HG03095 (cell line): ENCODE measurements around the gene CADM1.

ENCODE experiments used
- ATAC-seq: cut with Tn5 transposase; IDR thresholded peaks from one replicate; pipeline ENCODE4 v1.9.1; 2021; ENCODE audit warnings: moderate library complexity; ENCODE audit not compliant: unreplicated experiment

Gene CADM1

DNA sequence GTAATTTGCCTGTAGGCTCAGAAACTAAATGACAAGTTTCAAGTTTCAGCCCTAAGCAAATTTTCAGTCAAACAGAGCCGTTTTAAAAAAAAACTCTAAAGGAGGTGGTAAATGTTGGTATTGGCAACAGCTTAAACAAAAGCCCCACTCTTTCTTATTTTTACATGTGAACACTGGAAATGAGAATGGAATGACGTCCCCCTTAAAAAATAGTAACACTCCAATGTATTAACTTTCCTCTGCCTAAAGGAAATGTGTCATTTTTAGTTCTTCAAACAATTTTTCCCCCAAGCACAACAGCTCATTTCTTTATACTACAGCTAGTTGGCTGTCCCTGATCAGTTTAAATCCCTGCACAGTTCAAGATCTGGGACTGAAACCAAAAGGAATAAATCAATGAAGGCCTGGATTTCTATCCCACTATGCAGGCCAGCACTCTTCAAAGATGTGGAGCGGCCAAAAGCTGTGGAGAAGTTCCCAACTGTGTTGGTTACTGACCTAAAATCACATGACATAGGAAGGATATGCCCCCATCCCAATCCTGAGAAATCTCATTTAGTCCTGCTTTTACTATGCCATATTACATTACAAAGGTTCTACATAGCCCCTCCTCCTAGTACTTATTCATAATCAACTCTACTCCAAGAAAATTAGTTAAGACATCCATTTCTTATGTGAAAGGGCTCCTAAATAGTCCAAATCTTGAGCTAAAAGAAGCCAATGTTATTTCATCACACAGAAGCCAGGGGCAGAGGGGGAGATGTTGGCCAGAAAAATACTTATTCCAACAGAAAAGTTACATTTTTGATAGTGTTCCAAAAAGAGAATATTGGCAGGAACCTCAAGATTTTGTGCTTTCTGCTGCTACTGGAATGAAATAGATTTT, 95.9 kb downstream of the CADM1 start:
- ATAC-seq: no peak

DNA sequence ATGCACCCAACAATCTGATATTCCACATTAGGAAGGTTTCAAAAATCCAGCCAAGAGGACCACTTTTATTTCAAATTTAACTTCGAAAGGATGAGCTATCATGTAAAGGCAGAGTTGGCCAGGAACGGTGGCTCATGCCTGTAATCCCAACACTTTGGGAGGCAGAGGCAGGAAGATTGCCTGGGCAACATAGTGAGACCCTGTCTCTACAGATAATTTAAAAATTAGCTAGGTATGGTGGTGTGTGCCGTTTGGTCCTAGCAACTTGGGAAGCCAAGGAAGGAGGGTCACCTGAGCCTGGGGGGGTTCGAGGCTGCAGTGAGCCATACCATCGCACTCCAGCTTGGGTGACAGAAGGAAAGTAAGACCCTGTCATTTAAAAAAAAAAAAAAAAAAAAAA, 96.7 kb downstream of the CADM1 start:
- no peak for ATAC-seq

GRCh38 chr11:115406404-115406803, 97.8 kb downstream of the CADM1 start:
- no peak for ATAC-seq

- ATAC-seq: no peak
Observed at GRCh38 chr11:115398333-115399080, 105.7 kb downstream of the CADM1 start.

- no peak for ATAC-seq
Observed at GRCh38 chr11:115396533-115396932, 107.7 kb downstream of the CADM1 start.

DNA sequence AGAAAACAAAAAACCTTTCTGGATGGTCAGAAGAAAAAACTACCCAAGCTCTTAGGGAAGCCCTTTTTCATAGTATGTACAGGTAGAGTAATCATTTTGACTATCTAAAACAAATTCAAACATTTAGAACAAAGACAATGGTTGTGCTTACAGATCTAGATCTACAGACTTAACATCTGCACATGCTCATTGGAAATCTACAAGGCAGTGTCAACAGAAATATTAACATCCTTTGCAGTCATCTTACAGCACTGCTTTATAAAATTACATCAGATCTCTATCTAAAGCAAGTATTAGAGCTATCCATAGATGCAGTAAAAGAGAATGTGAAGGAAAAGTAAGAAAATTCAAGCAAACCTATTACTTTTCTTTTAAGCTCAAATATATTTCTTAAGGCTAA, 110.3 kb downstream of the CADM1 start:
- no peak for ATAC-seq

- ATAC-seq: no peak
Observed at GRCh38 chr11:115391598-115391997, 112.6 kb downstream of the CADM1 start.

DNA sequence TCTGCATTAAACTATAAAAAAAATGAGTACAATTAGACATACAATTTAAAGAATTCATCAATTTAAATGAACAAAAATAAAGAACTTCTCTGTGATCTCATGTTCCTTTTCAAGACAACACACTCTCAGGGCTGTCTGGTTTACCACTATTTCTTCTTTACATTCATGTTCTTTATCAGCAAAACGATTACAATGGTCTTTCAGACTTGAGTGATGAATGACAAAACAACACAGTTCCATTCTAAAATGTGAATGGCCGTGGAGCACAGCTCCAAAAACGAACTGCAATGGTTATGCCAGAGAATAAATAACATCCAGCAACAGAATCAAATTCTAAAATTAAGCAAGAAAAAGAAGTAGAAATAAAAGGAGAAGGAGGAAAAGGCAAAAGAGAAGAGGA, 113.1 kb downstream of the CADM1 start:
- ATAC-seq: no peak

GRCh38 chr11:115390441-115390840, 113.8 kb downstream of the CADM1 start:
- ATAC-seq: no peak

DNA sequence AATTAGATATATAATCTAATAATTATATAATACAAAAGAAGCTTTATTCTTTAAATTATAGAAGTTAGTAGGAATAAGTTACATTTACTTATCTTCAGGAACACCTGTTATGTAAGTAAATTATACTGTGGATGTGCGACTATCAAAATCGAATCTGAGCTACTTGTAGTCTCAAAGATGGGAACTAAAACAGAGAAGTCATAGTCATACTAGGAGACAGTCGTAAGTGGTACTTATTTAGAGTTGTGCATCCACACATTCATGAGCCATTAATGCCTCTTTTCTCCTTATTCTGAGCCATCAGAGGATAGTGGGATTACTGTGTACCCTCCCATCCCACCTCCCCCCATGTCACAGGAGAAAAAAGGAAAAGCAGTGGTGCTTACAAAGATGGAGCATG, 114.4 kb downstream of the CADM1 start:
- ATAC-seq: no peak

DNA sequence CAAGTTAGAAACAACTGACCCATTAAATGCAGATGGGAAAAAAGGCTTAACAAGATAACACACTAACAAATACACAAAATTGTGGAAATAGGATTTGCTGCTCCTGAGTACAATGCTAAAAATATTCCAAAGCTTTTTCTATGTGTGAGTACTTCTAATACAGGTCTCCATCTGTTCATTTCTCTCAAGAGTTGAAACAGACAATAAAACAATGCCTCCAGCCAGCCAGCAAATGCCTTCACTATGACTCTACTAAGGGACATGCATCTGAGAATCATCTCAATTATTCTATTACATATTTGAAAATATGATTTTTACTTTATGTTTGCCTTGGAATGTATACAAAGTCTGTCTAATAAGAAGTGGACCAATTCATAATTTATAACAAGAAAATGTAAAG, 119.0 kb downstream of the CADM1 start:
- ATAC-seq: no peak

DNA sequence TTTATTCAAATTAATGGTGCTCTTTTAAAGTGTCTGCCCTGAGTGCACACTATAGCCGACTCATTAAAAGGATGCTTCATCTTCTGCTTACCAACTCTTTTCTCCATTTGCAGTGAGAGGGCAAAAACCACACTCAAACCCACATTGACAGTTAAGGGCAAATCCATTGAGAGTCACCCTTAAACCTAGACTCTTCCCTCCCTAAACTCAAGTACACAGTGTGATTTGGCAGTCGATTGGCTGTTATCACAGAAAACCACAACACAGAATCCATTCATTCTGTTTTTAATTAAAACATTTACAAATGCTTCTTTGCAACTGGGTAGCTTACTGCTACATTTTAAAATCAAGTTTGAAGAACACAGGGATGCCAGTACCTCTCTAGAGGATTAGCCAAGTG, 120.0 kb downstream of the CADM1 start:
- ATAC-seq: no peak

DNA sequence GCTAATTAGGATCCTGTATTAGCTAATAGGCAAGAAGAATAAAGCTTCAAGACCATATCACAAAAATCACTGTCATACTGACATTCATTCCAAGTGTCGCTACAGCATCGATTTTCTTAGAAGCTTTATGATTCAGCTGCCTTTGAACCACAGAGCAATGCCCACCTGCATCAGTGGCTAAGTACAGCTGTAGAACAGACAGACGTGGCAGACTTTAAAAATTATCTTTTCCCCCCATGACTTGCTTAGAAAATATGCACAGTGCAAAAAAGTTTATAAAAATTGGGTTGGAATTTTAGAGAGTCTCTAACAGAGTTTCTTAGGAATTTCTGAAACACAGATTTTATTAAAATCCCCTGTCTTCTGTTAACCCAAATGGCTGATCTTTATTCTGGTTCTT, 120.8 kb downstream of the CADM1 start:
- ATAC-seq: no peak

DNA sequence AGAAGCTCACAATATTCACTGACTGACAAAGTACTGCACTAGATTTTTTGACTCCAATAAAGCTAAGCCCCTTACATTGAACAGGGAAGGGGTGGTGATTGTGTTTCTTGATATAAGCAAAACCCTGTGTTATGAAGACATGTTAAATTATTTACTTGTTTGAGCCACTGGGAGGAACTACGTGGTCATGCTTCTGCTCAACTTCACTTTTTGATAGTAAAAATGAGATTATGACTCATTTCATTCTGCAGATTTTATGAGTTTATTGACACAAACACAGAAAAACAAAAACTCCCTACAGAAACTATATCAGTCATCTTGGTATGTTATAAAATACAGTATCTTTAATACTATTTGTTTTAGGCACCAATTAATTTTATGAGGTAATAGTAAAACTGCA, 124.7 kb downstream of the CADM1 start:
- ATAC-seq: no peak

DNA sequence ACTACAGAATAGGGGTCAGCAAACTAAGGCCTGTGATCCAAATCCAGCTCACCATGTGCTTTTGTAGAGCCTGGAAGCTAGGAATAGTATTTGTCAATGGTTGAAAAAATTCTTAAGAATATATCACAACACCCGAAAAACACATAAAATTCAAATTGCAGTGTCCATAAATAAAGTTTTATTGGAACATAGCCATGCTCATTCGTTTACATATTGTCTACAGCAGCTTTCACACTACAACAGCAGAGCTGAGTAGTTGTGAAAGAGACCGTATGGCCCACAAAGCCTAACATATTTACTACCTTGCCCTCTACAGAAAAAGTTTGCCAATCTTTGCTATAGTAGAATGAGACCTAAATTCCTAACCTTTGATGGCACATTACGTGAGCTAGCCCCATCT, 125.7 kb downstream of the CADM1 start:
- ATAC-seq: no peak

GRCh38 chr11:115377882-115378296, 126.3 kb downstream of the CADM1 start:
- ATAC-seq: no peak

- ATAC-seq: no peak
Observed at GRCh38 chr11:115368616-115369015, 135.6 kb downstream of the CADM1 start.

- ATAC-seq: no peak
Observed at GRCh38 chr11:115366826-115367225, 137.4 kb downstream of the CADM1 start.

- ATAC-seq: no peak
Observed at GRCh38 chr11:115365907-115366306, 138.3 kb downstream of the CADM1 start.

DNA sequence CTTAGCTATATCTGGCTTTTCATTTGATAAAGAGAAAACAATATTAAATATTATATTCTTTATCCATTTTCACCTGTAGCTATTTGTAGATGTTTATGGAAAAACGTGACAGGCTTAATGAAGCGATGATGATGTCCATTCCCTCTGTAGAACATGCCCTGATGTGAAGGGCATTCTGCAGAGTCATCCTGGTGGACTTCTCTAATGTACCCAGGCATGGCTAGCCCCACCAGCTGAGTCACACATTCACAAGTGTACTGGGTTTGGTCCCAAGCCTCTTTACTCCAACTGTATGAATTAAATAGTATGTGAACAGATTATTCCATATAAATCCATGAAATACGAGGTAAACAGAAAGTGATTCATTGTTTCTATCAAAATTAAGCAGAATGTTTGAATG, 139.3 kb downstream of the CADM1 start:
- ATAC-seq: no peak

GRCh38 chr11:115363921-115364320, 140.3 kb downstream of the CADM1 start:
- no peak for ATAC-seq

DNA sequence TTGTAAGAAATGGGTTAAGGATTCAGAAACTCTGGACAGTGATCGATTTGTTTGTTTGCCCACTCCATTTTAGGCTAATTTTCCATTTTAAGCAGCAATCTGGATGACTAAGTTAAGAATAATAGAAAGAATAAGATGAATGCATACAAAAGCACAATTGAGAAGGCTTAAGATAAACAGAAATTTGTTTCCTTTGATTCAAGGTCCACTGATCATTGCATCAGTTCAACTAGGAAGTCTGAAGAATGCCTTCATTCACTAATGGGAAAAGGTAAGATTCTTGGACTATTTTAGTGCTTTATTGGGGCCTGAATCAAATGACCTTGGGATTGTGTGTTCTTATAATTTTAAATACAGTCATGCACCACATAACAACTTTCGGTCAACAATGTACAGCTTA, 140.8 kb downstream of the CADM1 start:
- no peak for ATAC-seq
